ENCODE measurements around the gene FAM43A. TPM values are rescaled to one million over a fixed set of nuclear protein-coding genes. Genes with fewer than 3 reads are reported as not detected.

The FAM43A gene
- total and polyA plus RNA-seq, 9 donors, result 4.0 to 12.1 (median 6.3) TPM

GRCh38 chr3:194720048-194720447 lies 34.4 kb downstream of the FAM43A start:
- H3K27me3 ChIP-seq, result no peaks in the 10 kb centered on the region
- no peak for DNase-seq
- intact Hi-C loops (cut with DNase I), result no loop called here
- no peak for TF ChIP-seq EP300 (IDR thresholded peaks at IDR 0.05)
- TF ChIP-seq, protein P1, sequence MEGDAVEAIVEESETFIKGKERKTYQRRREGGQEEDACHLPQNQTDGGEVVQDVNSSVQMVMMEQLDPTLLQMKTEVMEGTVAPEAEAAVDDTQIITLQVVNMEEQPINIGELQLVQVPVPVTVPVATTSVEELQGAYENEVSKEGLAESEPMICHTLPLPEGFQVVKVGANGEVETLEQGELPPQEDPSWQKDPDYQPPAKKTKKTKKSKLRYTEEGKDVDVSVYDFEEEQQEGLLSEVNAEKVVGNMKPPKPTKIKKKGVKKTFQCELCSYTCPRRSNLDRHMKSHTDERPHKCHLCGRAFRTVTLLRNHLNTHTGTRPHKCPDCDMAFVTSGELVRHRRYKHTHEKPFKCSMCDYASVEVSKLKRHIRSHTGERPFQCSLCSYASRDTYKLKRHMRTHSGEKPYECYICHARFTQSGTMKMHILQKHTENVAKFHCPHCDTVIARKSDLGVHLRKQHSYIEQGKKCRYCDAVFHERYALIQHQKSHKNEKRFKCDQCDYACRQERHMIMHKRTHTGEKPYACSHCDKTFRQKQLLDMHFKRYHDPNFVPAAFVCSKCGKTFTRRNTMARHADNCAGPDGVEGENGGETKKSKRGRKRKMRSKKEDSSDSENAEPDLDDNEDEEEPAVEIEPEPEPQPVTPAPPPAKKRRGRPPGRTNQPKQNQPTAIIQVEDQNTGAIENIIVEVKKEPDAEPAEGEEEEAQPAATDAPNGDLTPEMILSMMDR (IDR thresholded peaks at IDR 0.05), result no peak
- no peak for TF ChIP-seq POLR2A (IDR thresholded peaks at IDR 0.05)
- no peak overlapping the region for H3K27ac ChIP-seq
- 79 to 90% (median 82%) methylated on average over 6 of the region's 6 CpGs for WGBS, 3 donors
- no peaks in the 10 kb centered on the region for H3K4me1 ChIP-seq (ENCODE audit: insufficient read depth)
- no peaks in the 10 kb centered on the region for H3K36me3 ChIP-seq
- H3K9me3 ChIP-seq, result no peaks in the 10 kb centered on the region
- no peak overlapping the region for H3K4me3 ChIP-seq

DNA sequence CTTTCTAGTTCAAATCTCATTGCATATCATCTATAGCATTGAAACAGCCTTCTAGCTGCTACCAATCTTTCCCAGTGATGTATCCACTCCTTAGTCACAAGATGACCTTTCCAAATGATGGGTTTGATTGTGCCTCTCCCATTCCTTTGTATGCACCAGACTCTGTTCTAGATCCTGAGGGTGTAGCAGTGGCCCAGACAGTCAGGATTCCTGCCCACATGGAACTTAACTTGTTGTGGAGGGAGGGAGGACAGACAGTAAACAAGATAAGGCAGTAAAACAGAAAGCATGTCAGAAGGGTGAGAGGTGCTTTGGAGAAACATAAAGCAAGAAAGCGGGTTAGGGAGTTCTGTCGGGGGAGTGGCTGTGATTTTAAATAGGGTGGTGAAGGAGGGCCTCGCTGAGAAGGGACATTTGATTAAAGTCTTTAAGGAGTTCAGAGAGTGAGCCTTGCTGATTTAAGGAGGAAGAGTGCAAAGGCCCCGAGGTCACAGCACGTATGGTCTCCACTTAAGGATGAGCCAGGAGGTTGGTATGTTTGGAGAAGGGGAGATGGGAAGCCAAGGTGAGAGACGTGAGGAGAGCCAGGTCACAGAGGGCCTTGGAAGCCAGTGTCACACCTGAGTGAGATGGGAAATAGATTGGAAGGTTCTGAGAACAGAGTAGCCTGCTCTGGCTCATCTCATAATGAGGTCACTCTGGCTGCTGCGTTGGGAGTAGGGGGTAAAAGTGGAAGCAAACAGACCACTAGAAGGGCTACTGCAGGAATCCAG lies 38.3 kb downstream of the FAM43A start:
- H3K4me1 ChIP-seq (ENCODE audit: insufficient read depth), result no peaks in the 10 kb centered on the region
- H3K36me3 ChIP-seq, result no peaks in the 10 kb centered on the region
- DNase-seq, result no peak
- H3K27ac ChIP-seq, result no peak overlapping the region
- intact Hi-C loops (cut with DNase I), result no loop called here
- no peaks in the 10 kb centered on the region for H3K9me3 ChIP-seq
- TF ChIP-seq, protein P1 (IDR thresholded peaks at IDR 0.05), result no peak
- no peak for TF ChIP-seq POLR2A (IDR thresholded peaks at IDR 0.05)
- TF ChIP-seq EP300 (IDR thresholded peaks at IDR 0.05), result no peak
- no peak overlapping the region for H3K4me3 ChIP-seq
- WGBS, 3 donors, result 33 to 45% (median 44%) methylated on average over 7 of the region's 7 CpGs
- H3K27me3 ChIP-seq, result no peaks in the 10 kb centered on the region

DNA sequence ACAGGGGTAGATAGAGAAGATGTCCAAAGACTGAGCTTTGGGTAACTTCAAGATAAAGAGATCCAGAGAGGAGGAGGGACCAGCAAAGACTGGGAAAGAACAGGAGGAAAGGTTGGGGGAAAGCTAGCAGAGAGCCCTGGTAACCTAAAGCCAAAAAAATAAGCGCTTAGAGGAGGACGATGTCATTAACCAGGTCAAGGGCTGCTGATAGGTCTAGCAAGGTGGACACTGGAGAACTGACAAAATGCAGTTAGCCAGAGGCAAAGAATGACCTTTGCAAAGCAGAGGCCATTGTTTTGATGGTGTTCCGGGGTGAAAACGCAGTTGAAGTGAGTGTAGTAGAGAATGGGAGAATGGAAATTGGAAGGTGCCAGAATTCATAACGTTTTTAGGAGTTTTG lies 39.7 kb downstream of the FAM43A start:
- Histone ChIP-seq H3K27ac (no peak overlapping the region), H3K4me1 (ENCODE audit: insufficient read depth) (no peaks in the 10 kb centered on the region), H3K4me3 (no peak overlapping the region), H3K36me3 (no peaks in the 10 kb centered on the region), H3K27me3 (no peaks in the 10 kb centered on the region), H3K9me3 (no peaks in the 10 kb centered on the region)
- TF ChIP-seq POLR2A (IDR thresholded peaks at IDR 0.05) (no peak), EP300 (IDR thresholded peaks at IDR 0.05) (no peak)
- TF ChIP-seq, protein P1 (IDR thresholded peaks at IDR 0.05), result no peak
- no peak for DNase-seq
- 59 to 69% (median 63%) methylated on average over 5 of the region's 5 CpGs for WGBS, 3 donors
- intact Hi-C loops (cut with DNase I), result no loop called here

GRCh38 chr3:194727435-194728128 lies 41.9 kb downstream of the FAM43A start:
- H3K27me3 ChIP-seq, result no peaks in the 10 kb centered on the region
- DNase-seq, result no peak
- no peak overlapping the region for H3K27ac ChIP-seq
- TF ChIP-seq, protein P1 (IDR thresholded peaks at IDR 0.05), result no peak
- TF ChIP-seq POLR2A (IDR thresholded peaks at IDR 0.05) (no peak), EP300 (IDR thresholded peaks at IDR 0.05) (no peak)
- intact Hi-C loops (cut with DNase I), result no loop called here
- H3K9me3 ChIP-seq, result no peaks in the 10 kb centered on the region
- no peaks in the 10 kb centered on the region for H3K36me3 ChIP-seq
- WGBS, 3 donors, result 58 to 73% (median 60%) methylated on average over 11 of the region's 11 CpGs
- no peaks in the 10 kb centered on the region for H3K4me1 ChIP-seq (ENCODE audit: insufficient read depth)
- H3K4me3 ChIP-seq, result no peak overlapping the region
